ENCODE results near the gene CYP4A22.
"Not testable (repeated sequence)": the region's sequence is repeated elsewhere in the genome, so short reads cannot be mapped to it uniquely, and the experiment has no call there.

GRCh38 chr1:47126997-47127396 lies 10.2 kb upstream of the CYP4A22 start:
- not testable (repeated sequence) for TF ChIP-seq CTCF, POLR2A (IDR thresholded peaks at IDR 0.05)

Measured in Peyer's patch (tissue), 4 donors.